Skin epidermis (tissue), 12 donors: ENCODE results near the gene PKD1.

Experiments used
- H3K27ac ChIP-seq, 21 experiments: fragments of 200-600 bp; sonication (generic) in 11 of 21; one replicate each; pipeline ENCODE4 v1.5.0; 2020; ENCODE audit warnings: mild to moderate bottlenecking in 3 of 21, inconsistent platforms in 2 of 21, moderate library complexity in 2 of 21
- H3K4me3 ChIP-seq, 7 experiments: fragments of 200-600 bp; sonication (generic) in 2 of 7; one replicate each; pipeline ENCODE4 v1.5.0; 2020; ENCODE audit warnings: inconsistent platforms in 2 of 7, mild to moderate bottlenecking in 2 of 7, moderate library complexity in 1 of 7

The PKD1 gene

GRCh38 chr16:2083876-2084780, 51.6 kb downstream of the PKD1 start:
- Histone ChIP-seq H3K27ac (no peak overlapping the region), H3K4me3 (no peak overlapping the region)

GRCh38 chr16:2083409-2083808, 52.3 kb downstream of the PKD1 start:
- Histone ChIP-seq H3K27ac (peak overlapping the region in 1 of 21 experiments; percentile 66), H3K4me3 (no peak overlapping the region)

- peak overlapping the region in 3 of 21 experiments; percentile 34 to 69 (median 66) for H3K27ac ChIP-seq
These were observed 52.7 kb downstream of the PKD1 start for GRCh38 chr16:2082983-2083364.

GRCh38 chr16:2082171-2082982, 53.3 kb downstream of the PKD1 start:
- no peak overlapping the region for H3K4me3 ChIP-seq
- peak overlapping the region in 7 of 21 experiments; percentile 22 to 69 (median 33) for H3K27ac ChIP-seq

More at GRCh38 chr16:2082983-2083364, 52.7 kb downstream of the PKD1 start:
- no peak overlapping the region for H3K4me3 ChIP-seq

GRCh38 chr16:2081201-2082084, 54.3 kb downstream of the PKD1 start:
- Histone ChIP-seq H3K27ac (peak overlapping the region in 8 of 21 experiments; percentile 16 to 69 (median 30)), H3K4me3 (no peak overlapping the region)

GRCh38 chr16:2079991-2080390, 55.7 kb downstream of the PKD1 start:
- Histone ChIP-seq H3K4me3 (no peak overlapping the region), H3K27ac (no peak overlapping the region)

GRCh38 chr16:2079311-2079800, 56.3 kb downstream of the PKD1 start:
- Histone ChIP-seq H3K27ac (peak overlapping the region in 1 of 21 experiments; percentile 15), H3K4me3 (no peak overlapping the region)

- no peak overlapping the region for H3K4me3 ChIP-seq
- peak overlapping the region in 2 of 21 experiments; percentile 15 to 17 for H3K27ac ChIP-seq
These were observed 57.0 kb downstream of the PKD1 start for GRCh38 chr16:2078691-2079090.

GRCh38 chr16:2078096-2078495, 57.6 kb downstream of the PKD1 start:
- Histone ChIP-seq H3K27ac (no peak overlapping the region), H3K4me3 (no peak overlapping the region)

- H3K27ac ChIP-seq: no peak overlapping the region
- H3K4me3 ChIP-seq: no peak overlapping the region
These were observed 58.0 kb downstream of the PKD1 start for GRCh38 chr16:2077696-2078095.

- no peak overlapping the region for H3K27ac ChIP-seq
- no peak overlapping the region for H3K4me3 ChIP-seq
These were observed 58.7 kb downstream of the PKD1 start for GRCh38 chr16:2077016-2077415.

GRCh38 chr16:2076072-2076865, 59.4 kb downstream of the PKD1 start:
- H3K4me3 ChIP-seq: no peak overlapping the region

GRCh38 chr16:2075631-2076030, 60.1 kb downstream of the PKD1 start:
- H3K4me3 ChIP-seq: no peak overlapping the region
- no peak overlapping the region for H3K27ac ChIP-seq

More at GRCh38 chr16:2076072-2076865, 59.4 kb downstream of the PKD1 start:
- H3K27ac ChIP-seq: no peak overlapping the region

GRCh38 chr16:2074071-2074470, 61.6 kb downstream of the PKD1 start:
- no peak overlapping the region for H3K4me3 ChIP-seq
- no peak overlapping the region for H3K27ac ChIP-seq

- Histone ChIP-seq H3K27ac (no peak overlapping the region), H3K4me3 (no peak overlapping the region)
These were observed 62.8 kb downstream of the PKD1 start for GRCh38 chr16:2072926-2073325.

- Histone ChIP-seq H3K4me3 (no peak overlapping the region), H3K27ac (no peak overlapping the region)
These were observed 64.1 kb downstream of the PKD1 start for GRCh38 chr16:2071454-2072202.

GRCh38 chr16:2070576-2071453, 64.9 kb downstream of the PKD1 start:
- H3K4me3 ChIP-seq: no peak overlapping the region
- peak overlapping the region in 1 of 21 experiments; percentile 8 for H3K27ac ChIP-seq
